ENCODE results near the gene VHLL. TPM values are rescaled to one million over a fixed set of nuclear protein-coding genes. Genes with fewer than 3 reads are reported as not detected.

VHLL gene
- polyA plus RNA-seq, 1 of the 3 experiments (the other 2 are of a cell fraction): not detected

DNA sequence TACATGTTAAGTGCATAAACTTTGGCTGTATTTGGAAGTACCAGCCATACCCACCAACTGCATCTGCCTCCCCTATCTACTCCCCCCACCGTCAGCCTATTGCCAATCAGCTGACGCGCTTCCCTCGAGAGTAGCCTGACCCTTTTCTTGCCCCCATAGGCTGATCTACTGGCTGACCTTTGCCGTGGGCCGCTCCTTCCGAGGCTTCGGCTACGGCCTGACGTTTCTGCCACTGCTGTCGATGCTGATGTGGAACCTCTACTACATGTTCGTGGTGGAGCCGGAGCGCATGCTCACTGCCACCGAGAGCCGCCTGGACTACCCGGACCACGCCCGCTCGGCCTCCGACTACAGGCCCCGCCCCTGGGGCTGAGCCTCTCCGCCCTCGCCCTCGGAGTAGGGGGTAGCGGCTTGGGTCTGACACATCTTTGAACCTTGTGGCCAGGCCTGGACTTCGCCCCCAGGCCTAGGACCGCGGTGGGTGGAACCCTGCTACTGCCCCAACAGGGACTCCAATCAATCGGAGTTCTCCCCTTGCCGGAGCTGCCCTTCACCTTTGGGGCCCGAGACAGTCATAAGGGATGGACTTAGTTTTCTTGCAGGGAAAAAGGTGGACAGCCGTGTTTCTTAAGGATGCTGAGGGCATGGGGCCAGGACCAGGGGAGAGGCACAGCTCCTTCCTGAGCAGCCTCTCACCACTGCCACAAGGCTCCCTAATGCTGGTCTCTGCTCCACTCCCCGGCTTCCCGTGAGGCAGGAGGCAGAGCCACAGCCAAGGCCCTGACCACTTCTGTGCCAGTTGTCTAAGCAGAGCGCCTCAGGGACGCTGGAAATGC is 7.7 kb downstream of the VHLL start:
- Histone ChIP-seq H3K9me3 (no peaks in the 10 kb centered on the region), H3K9me2 (no peaks in the 10 kb centered on the region), H4K20me1 (ENCODE audit: insufficient read depth) (no peaks in the 10 kb centered on the region), H3K4me2 (peak overlapping the region; percentile 70), H3K79me2 (ENCODE audit: insufficient read depth) (peaks cover 18% of the 10 kb centered on the region), H3K4me1 (ENCODE audit: control insufficient read depth in 1 of 2, insufficient read depth in 2 of 2, low read depth in 1 of 2, low read length in 1 of 2) (peaks cover 9 to 11% of the 10 kb centered on the region in 2 experiments; a peak in 2 of 4 replicates), H3K4me3 (ENCODE audit: low read depth in 2 of 2, low read length in 1 of 2) (peak overlapping the region; percentile 35 to 40; a peak in 3 of 4 replicates), H2AFZ (ENCODE audit: low read depth) (peak overlapping the region; percentile 22; the same call in 1 of the 2 replicates), H3K9ac (peak overlapping the region; percentile 44; the same call in 1 of the 2 replicates), H3K36me3 (replicated peaks in 1 of 2; ENCODE audit: control insufficient read depth in 1 of 2, insufficient read depth in 2 of 2, low read length in 1 of 2) (peaks cover 14 to 22% of the 10 kb centered on the region in 2 experiments), H3K27ac (ENCODE audit: low read depth in 2 of 2, low read length in 1 of 2) (peak overlapping the region; percentile 36 to 45; a peak in 2 of 4 replicates), H3F3A (replicated peaks; ENCODE audit: insufficient read depth) (peaks cover 11% of the 10 kb centered on the region), H3K27me3 (ENCODE audit: insufficient read depth) (no peaks in the 10 kb centered on the region)
- TF ChIP-seq EZH2phosphoT487 (IDR thresholded peaks at IDR 0.05; ENCODE audit: borderline replicate concordance, low read depth) (no peak), RFX5 (IDR thresholded peaks at IDR 0.05; ENCODE audit: low read length) (no peak), SIN3A (IDR thresholded peaks at IDR 0.05; ENCODE audit: borderline replicate concordance, low read depth, low read length) (no peak), FOXM1 (IDR thresholded peaks at IDR 0.05; ENCODE audit: low read depth) (no peak), FOXJ3 (CRISPR knock-in tag; IDR thresholded peaks at IDR 0.05) (no peak), MXI1 (IDR thresholded peaks at IDR 0.05; ENCODE audit: low read depth, low read length) (0 out of 2 replicates have a peak, but pooled peaks have one; percentile 19), GABPA (IDR thresholded peaks at IDR 0.05; ENCODE audit: low read depth) (no peak), NRF1 (IDR thresholded peaks at IDR 0.05; ENCODE audit: low read depth, low read length) (peak; percentile 64), SMC3 (IDR thresholded peaks at IDR 0.05; ENCODE audit: low read depth, low read length) (no peak), MEF2A (IDR thresholded peaks at IDR 0.05; ENCODE audit: borderline replicate concordance, low read depth) (no peak), GATA2 (CRISPR knock-in tag; IDR thresholded peaks at IDR 0.05) (no peak), RCOR1 (IDR thresholded peaks at IDR 0.05; ENCODE audit: low read length) (no peak)
- TF ChIP-seq, protein P1, sequence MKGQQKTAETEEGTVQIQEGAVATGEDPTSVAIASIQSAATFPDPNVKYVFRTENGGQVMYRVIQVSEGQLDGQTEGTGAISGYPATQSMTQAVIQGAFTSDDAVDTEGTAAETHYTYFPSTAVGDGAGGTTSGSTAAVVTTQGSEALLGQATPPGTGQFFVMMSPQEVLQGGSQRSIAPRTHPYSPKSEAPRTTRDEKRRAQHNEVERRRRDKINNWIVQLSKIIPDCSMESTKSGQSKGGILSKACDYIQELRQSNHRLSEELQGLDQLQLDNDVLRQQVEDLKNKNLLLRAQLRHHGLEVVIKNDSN (IDR thresholded peaks at IDR 0.05; ENCODE audit: borderline replicate concordance, low read depth): no peak
- TF ChIP-seq, protein P2, sequence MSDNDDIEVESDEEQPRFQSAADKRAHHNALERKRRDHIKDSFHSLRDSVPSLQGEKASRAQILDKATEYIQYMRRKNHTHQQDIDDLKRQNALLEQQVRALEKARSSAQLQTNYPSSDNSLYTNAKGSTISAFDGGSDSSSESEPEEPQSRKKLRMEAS (IDR thresholded peaks at IDR 0.05; ENCODE audit: low read depth): no peak
- WGBS (ENCODE audit: low lambda C conversion rate): 57% methylated on average over 33 of the region's 37 CpGs
- ChIA-PET CTCF (interaction anchor here (0.9 to 1.0 kb wide), 2 partner anchors 19 to 95 kb away, joined by 3 to 4 read pairs; no protein-coding TSS in a partner anchor), POLR2A (interaction anchor here (1.7 kb wide), 1 partner anchor 8 kb away, joined by 5 read pairs; the partner anchor contains the start of gene SMG5)
- peak; percentile 86 for DNase-seq

DNA sequence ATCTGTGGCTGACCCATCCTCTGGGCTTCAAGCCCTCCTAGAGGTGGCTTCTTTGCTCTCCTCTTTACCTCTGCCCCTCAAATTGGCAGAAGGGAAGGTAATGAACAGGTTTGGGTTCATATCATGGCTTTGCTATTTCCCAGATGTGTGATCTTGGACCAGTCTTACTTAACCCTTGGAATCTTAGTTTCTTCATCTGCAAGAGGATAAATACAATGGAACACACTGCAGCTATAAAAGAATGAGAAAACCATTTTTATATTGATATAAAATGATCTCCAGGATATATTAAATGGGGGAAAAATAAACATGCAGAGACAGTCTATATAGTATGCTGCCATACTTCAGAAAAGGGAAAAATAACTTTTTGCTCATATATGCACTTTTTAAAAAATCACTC is 9.2 kb downstream of the VHLL start:
- Histone ChIP-seq H3K27ac (ENCODE audit: low read depth in 2 of 2, low read length in 1 of 2) (no peak overlapping the region), H3K4me2 (no peak overlapping the region), H3F3A (replicated peaks; ENCODE audit: insufficient read depth) (peaks cover 11% of the 10 kb centered on the region), H3K9me3 (no peaks in the 10 kb centered on the region), H3K36me3 (replicated peaks in 1 of 2; ENCODE audit: control insufficient read depth in 1 of 2, insufficient read depth in 2 of 2, low read length in 1 of 2) (peaks cover 14 to 22% of the 10 kb centered on the region in 2 experiments), H4K20me1 (ENCODE audit: insufficient read depth) (no peaks in the 10 kb centered on the region), H3K9ac (no peak overlapping the region), H3K79me2 (ENCODE audit: insufficient read depth) (peaks cover 6% of the 10 kb centered on the region; the same call in 1 of the 2 replicates), H3K9me2 (no peaks in the 10 kb centered on the region), H3K4me1 (ENCODE audit: control insufficient read depth in 1 of 2, insufficient read depth in 2 of 2, low read depth in 1 of 2, low read length in 1 of 2) (peaks cover 4 to 7% of the 10 kb centered on the region in 2 experiments; a peak in 1 of 4 replicates), H3K4me3 (ENCODE audit: low read depth in 2 of 2, low read length in 1 of 2) (no peak overlapping the region), H3K27me3 (ENCODE audit: insufficient read depth) (no peaks in the 10 kb centered on the region), H2AFZ (ENCODE audit: low read depth) (no peak overlapping the region)
- ChIA-PET POLR2A (interaction anchor here (0.7 to 1.5 kb wide), 2 partner anchors 39 to 53 kb away, joined by 3 read pairs; no protein-coding TSS in a partner anchor), CTCF (interaction anchor here (1.2 kb wide), 1 partner anchor 96 kb away, joined by 3 read pairs; no protein-coding TSS in a partner anchor)
- no peak for DNase-seq
- TF ChIP-seq NFIC (IDR thresholded peaks at IDR 0.05; ENCODE audit: borderline replicate concordance) (no peak), ELF1 (IDR thresholded peaks at IDR 0.05) (no peak), FOXM1 (IDR thresholded peaks at IDR 0.05; ENCODE audit: low read depth) (no peak), GATA2 (CRISPR knock-in tag; IDR thresholded peaks at IDR 0.05) (no peak), YY1 (IDR thresholded peaks at IDR 0.05; ENCODE audit: low read depth) (no peak)
